ENCODE data around the gene ECM2. TPM values are rescaled to one million over a fixed set of nuclear protein-coding genes. Genes with fewer than 3 reads are reported as not detected.

ECM2 gene
- total RNA-seq, 1 donor from 2014 or later = not detected

DNA sequence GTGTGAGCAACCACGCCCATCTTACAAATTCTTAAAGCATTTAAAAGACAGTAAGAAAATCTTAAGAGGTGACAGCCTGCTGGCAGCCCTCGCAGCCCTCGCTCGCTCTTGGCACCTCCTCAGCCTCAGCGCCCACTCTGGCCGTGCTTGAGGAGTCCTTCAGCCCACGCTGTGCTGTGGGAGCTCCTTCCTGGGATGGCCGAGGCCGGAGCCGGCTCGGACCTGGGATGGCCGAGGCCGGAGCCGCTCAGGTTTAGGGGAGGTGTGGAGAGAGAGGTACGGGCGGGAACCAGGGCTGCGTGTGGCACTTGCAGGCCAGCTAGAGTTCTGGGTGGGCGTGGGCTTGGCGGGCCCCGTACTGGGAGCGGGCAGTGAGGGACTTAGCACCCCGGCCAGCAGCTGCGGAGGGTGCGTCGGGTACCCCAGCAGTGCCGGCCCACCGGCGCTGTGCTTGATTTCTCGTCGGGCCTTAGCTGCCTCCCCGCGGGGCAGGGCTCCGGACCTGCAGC, 9.3 kb upstream of the ECM2 start:
- Mint-ChIP-seq H3K9me3 (no peaks in the 10 kb centered on the region), H3K27me3 (no peaks in the 10 kb centered on the region), H3K36me3 (ENCODE audit: low read depth) (no peaks in the 10 kb centered on the region), H3K27ac (no peak overlapping the region), H3K4me3 (no peak overlapping the region), H3K4me1 (no peaks in the 10 kb centered on the region)
- intact Hi-C loops (cut with micrococcal nuclease) = no loop called here
- DNase-seq = no peak

DNA sequence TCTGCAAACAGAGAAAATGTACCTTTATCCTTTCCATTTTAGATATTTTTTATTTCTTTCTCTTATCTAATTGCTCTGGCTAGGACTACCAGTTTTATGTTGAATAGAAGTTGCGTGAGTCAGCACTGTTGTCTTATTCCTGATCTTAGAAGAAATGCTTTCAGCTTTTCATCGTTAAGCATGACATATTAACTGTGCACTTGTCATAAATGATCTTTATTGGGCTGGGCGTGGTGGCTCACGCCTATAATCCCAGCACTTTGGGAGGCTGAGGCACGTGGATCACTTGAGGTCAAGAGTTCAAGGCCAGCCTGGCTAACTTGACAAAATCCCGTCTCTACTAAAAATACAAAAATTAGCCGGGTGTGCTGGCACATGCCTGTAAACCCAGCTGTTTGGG, 8.2 kb upstream of the ECM2 start:
- H3K9me3 Mint-ChIP-seq = no peaks in the 10 kb centered on the region
- no peaks in the 10 kb centered on the region for H3K36me3 Mint-ChIP-seq (ENCODE audit: low read depth)
- DNase-seq = no peak
- no peak overlapping the region for H3K4me3 Mint-ChIP-seq
- intact Hi-C loops (cut with micrococcal nuclease) = no loop called here
- no peaks in the 10 kb centered on the region for H3K4me1 Mint-ChIP-seq
- no peaks in the 10 kb centered on the region for H3K27me3 Mint-ChIP-seq
- H3K27ac Mint-ChIP-seq = no peak overlapping the region

DNA sequence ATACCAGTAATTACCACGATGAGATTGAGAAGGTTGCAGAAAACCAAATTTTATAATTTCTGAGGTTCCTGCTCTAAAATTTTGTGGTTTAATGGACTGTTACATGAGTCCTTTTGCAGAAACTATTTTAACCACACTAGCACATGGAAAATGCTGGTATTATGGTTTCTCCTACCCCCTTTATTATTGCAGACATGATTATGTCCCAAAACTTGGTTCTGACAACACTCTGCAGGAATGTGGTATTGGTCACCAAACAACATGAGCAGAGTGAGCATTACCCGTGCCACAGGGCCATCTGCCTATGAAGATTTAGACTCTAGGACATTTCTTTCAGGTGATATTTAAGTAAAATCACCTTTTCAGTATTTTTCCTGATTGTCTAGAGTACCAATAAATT, 2.8 kb upstream of the ECM2 start:
- H3K4me3 Mint-ChIP-seq = no peak overlapping the region
- H3K36me3 Mint-ChIP-seq (ENCODE audit: low read depth) = no peaks in the 10 kb centered on the region
- no peak overlapping the region for H3K27ac Mint-ChIP-seq
- no peak for DNase-seq
- H3K27me3 Mint-ChIP-seq = no peaks in the 10 kb centered on the region
- H3K9me3 Mint-ChIP-seq = no peaks in the 10 kb centered on the region
- peaks cover 4% of the 10 kb centered on the region for H3K4me1 Mint-ChIP-seq
- intact Hi-C loops (cut with micrococcal nuclease) = no loop called here

DNA sequence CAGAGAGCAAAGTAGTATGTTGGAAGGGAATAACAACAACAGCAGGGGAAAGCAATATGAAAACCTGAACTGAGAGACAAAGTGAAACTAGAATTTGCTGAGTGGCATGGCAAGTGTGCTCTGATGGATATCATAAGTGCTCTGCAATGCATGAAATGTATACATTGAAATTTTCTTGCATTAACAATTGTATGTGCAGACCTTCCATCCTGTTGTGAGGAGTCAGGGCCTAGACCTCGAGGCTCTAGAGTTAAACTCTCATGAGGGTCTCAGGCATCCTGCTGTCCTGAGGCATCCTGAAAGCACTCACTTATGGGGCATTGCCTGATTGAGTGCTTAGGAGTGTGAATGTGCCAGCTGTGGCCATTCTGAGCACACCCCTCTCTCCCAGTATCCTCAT, 1.1 kb downstream of the ECM2 start:
- H3K36me3 Mint-ChIP-seq (ENCODE audit: low read depth) = no peaks in the 10 kb centered on the region
- intact Hi-C loops (cut with micrococcal nuclease) = no loop called here
- H3K27ac Mint-ChIP-seq = no peak overlapping the region
- no peak overlapping the region for H3K4me3 Mint-ChIP-seq
- DNase-seq = no peak
- H3K9me3 Mint-ChIP-seq = no peaks in the 10 kb centered on the region
- H3K4me1 Mint-ChIP-seq = peaks cover 4% of the 10 kb centered on the region
- H3K27me3 Mint-ChIP-seq = no peaks in the 10 kb centered on the region

DNA sequence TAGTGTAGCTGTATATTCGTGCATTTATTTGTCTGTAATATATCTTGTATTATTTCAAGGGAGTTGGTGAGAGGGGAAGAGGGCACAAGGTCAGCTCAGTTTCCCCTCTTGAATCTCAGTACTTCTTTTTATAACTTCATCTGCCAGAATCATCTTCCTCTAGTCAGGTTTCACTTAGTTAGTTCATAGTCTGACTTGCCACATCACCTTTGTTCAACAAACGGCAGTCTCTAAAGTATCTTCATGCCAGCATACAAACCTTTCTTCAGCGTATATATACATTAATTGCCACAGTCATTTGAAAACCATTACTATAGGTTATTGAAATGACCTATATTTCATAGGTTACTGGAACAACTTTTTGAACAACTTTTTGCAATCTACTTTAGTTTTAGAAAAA, 1.6 kb downstream of the ECM2 start:
- Mint-ChIP-seq H3K4me1 (peaks cover 4% of the 10 kb centered on the region), H3K36me3 (ENCODE audit: low read depth) (no peaks in the 10 kb centered on the region), H3K4me3 (no peak overlapping the region), H3K27ac (no peak overlapping the region), H3K9me3 (no peaks in the 10 kb centered on the region), H3K27me3 (no peaks in the 10 kb centered on the region)
- DNase-seq = no peak
- intact Hi-C loops (cut with micrococcal nuclease) = no loop called here

DNA sequence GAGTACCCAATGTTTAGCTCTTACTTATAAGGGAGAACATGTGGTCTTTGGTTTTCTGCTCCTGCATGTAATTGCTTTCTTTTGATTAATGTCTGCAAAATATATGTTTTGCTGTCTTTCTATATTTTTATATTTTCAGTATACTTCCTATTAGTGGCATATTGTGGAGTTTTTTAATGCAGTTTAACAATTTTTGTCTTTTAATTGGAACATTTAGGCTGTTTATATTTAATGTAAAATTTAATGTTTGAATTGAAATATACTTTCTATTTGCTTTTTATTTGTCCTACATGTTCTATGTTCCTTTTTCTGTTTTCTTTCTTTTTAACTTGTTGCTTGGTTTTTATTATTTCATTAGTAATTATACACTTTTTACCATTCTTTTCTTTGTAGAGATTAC, 4.9 kb downstream of the ECM2 start:
- peaks cover 6% of the 10 kb centered on the region for H3K4me1 Mint-ChIP-seq
- H3K36me3 Mint-ChIP-seq (ENCODE audit: low read depth) = peaks cover 2% of the 10 kb centered on the region
- DNase-seq = no peak
- intact Hi-C loops (cut with micrococcal nuclease) = no loop called here
- no peaks in the 10 kb centered on the region for H3K27me3 Mint-ChIP-seq
- H3K4me3 Mint-ChIP-seq = no peak overlapping the region
- H3K27ac Mint-ChIP-seq = no peak overlapping the region
- no peaks in the 10 kb centered on the region for H3K9me3 Mint-ChIP-seq

DNA sequence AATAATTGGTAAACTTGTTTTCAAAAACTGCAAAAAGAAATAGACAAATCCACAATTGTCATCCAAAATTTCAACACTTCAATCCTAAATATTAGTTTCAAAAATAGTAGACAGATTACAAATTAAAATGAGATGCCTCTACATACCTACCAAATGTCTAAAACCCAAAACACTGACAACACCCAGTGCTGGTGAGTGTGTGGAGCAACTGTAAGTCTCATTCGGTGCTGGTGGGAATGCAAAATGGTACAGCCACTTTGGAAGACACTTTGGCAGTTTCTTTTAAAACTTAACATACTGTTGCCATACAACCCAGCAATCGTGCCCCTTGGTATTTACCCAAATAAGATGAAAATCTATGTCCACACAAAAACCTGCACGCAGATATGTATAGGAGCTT, 6.7 kb downstream of the ECM2 start:
- intact Hi-C loops (cut with micrococcal nuclease) = no loop called here
- Mint-ChIP-seq H3K27me3 (no peaks in the 10 kb centered on the region), H3K4me1 (peaks cover 3% of the 10 kb centered on the region), H3K27ac (no peak overlapping the region), H3K4me3 (no peak overlapping the region), H3K36me3 (ENCODE audit: low read depth) (peaks cover 2% of the 10 kb centered on the region), H3K9me3 (no peaks in the 10 kb centered on the region)
- DNase-seq = no peak

DNA sequence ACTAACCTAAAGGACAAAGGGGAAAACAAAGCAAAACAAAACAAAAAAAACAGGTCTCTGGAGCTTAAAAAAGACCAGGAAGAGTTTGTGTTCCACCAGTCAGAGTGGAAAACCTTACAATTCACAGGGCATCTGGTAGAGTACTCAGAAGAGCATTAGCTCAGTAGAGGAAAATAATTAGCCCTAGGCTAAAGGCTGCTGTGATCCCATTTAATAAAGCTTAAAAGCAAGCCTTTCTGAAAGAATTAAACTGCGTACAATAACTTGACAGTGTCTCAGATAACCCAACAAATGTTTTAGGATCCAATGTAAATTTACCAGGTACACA, 7.3 kb downstream of the ECM2 start:
- H3K27ac Mint-ChIP-seq = no peak overlapping the region
- H3K9me3 Mint-ChIP-seq = no peaks in the 10 kb centered on the region
- intact Hi-C loops (cut with micrococcal nuclease) = no loop called here
- no peak overlapping the region for H3K4me3 Mint-ChIP-seq
- peaks cover 3% of the 10 kb centered on the region for H3K4me1 Mint-ChIP-seq
- H3K27me3 Mint-ChIP-seq = no peaks in the 10 kb centered on the region
- H3K36me3 Mint-ChIP-seq (ENCODE audit: low read depth) = peaks cover 2% of the 10 kb centered on the region
- DNase-seq = no peak

DNA sequence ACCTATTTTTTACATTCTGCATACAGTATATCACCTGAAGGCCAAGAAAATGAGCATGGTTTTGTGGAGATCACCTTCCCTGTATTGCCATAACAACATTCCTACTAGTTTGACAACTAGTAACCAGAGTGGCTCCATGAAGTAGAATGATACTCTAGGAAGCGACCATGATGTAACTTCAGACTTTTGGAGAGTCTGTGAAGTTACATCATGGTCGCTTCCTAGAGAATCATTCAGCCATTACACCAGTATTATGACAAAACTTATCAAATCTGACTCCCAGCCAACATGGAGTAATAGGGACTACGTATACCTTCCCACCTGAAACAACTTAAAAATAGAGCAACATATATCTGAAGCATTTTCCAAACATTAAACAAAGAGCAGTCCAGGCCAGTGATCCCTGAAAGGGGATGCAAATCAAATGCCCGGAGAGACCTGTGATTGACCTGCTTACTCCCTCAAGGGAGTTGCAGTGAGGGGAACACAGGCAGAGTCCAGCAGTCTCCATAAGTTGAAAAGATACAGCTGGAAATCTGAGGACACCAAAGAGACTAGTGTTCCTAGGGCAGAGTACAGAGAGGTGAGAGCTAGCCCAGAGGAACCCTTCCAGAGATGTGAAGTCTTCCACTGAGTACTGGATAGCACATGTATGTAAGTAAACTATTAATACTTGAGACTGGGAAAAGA, 7.8 kb downstream of the ECM2 start:
- DNase-seq = no peak

DNA sequence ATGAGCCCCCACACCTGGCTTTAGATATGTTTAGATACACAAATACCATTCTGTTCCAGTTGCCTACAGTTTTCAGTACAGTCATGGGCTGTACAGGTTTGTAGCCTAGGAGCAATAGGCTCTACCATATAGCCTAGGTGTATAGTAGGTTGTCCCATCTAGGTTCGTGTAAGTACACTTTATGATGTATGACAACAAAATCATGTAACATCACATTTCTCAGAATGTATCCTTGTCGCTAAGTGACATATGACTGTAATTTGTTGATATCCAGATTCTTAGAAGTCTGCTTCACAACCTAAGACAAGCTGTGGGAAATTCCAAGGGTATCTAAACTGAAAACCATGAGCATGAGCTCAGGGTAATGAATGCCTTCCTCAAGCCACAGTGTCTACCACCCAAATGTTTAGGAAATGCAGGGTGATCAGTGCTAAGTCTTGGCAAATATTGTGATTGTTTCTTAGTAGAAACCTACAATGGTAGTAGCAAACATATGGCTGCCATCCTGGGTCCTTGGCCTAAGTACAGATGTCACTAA, 8.4 kb downstream of the ECM2 start:
- Mint-ChIP-seq H3K27ac (no peak overlapping the region), H3K4me1 (peaks cover 3% of the 10 kb centered on the region), H3K36me3 (ENCODE audit: low read depth) (peaks cover 2% of the 10 kb centered on the region), H3K4me3 (no peak overlapping the region), H3K27me3 (no peaks in the 10 kb centered on the region), H3K9me3 (no peaks in the 10 kb centered on the region)
- intact Hi-C loops (cut with micrococcal nuclease) = no loop called here
- DNase-seq = no peak

More for the DNA sequence above, 7.8 kb downstream of the ECM2 start:
- Mint-ChIP-seq H3K9me3 (no peaks in the 10 kb centered on the region), H3K36me3 (ENCODE audit: low read depth) (peaks cover 2% of the 10 kb centered on the region), H3K4me3 (no peak overlapping the region), H3K4me1 (peaks cover 3% of the 10 kb centered on the region), H3K27ac (peak overlapping the region; percentile 25), H3K27me3 (no peaks in the 10 kb centered on the region)
- intact Hi-C loops (cut with micrococcal nuclease) = no loop called here

DNA sequence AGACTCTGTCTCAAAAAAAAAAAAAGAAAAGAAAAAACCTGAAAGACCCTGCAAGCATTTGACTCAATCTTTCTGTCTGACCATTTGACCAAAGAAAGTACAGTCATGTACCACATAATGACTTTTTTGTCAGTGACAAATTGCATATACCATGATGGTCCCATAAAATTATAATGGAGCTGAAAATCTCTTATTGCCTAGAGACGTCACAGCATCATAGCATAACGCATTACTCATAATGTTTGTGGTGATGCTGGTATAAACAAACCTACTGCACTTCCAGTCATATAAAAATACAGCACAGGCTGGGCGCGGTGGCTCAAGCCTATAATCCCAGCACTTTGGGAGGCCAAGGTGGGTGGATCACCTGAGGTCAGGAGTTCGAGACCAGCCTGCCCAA, 10.5 kb downstream of the ECM2 start:
- Mint-ChIP-seq H3K4me1 (peaks cover 3% of the 10 kb centered on the region), H3K27ac (no peak overlapping the region), H3K36me3 (ENCODE audit: low read depth) (peaks cover 2% of the 10 kb centered on the region), H3K27me3 (no peaks in the 10 kb centered on the region), H3K9me3 (no peaks in the 10 kb centered on the region), H3K4me3 (no peak overlapping the region)
- DNase-seq = no peak
- intact Hi-C loops (cut with micrococcal nuclease) = no loop called here

DNA sequence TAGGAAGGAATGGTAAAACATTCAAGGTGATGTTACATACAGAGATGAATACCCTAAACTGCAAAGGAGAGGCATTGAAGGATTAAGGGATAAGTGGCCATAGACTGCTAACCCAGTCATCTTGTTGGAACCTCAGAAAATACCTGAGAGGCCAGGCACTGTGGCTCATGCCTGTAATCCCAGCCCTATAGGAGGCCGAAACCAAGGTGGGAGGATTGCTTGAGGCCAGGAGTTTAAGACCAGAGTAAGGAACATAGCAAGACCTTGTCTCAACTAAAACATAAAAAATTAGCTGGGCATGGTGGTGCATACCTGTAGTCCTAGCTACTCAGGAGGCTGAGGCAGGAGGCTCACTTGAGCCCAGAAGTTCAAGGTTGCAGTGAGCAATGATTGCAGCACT, 10.9 kb downstream of the ECM2 start:
- intact Hi-C loops (cut with micrococcal nuclease) = no loop called here
- Mint-ChIP-seq H3K27ac (no peak overlapping the region), H3K4me1 (peaks cover 3% of the 10 kb centered on the region), H3K4me3 (no peak overlapping the region), H3K9me3 (no peaks in the 10 kb centered on the region), H3K36me3 (ENCODE audit: low read depth) (peaks cover 2% of the 10 kb centered on the region), H3K27me3 (no peaks in the 10 kb centered on the region)
- DNase-seq = no peak

DNA sequence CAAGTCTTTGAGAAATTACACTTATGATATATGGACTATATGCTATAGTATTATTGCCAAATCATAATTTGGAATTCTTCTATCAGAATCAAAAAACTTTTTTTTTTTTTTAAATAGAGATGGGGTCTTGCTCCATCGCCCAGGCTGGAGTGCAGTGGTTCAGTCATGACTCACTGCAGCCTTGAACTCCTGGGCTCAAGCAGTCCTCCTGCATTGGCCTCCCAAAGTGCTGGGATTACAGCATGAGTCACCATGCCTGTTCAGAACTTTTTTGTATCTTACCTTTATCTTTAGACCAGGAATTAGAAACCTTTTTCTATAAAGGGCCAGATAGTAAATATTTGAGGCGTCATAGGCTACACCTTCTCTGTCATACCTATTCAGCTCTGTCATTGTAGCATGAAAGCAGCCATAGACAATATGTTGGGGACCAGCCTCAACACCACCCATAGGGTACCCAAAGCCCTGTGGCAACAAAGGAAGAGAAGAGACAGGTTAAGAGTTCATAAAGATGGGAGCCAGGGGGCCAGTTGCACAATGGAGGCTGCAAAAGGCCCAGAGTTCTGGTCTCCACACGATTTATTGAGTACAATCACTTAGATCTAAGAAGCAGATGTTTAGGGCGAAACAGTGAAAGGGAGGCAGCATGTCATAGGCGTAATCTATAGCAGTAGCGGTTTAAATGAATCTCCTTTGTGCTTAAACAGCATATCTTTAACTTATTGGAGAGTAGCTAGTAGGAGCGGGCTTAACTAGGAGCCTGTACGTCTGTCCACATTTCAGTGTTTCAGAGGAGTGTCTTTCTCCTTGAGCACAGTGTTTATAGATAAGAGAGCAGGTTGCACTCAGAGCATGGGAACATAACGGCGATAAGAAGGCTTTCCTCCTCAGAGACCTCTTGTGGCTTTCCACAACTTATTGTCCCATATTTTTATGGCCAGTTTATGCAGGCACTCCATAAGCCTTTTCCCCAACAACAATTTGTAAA, 12.5 kb downstream of the ECM2 start:
- intact Hi-C loops (cut with micrococcal nuclease) = no loop called here
- Mint-ChIP-seq H3K36me3 (ENCODE audit: low read depth) (peaks cover 2% of the 10 kb centered on the region), H3K4me1 (peaks cover 3% of the 10 kb centered on the region), H3K27me3 (no peaks in the 10 kb centered on the region), H3K27ac (no peak overlapping the region), H3K9me3 (no peaks in the 10 kb centered on the region), H3K4me3 (no peak overlapping the region)
- no peak for DNase-seq

DNA sequence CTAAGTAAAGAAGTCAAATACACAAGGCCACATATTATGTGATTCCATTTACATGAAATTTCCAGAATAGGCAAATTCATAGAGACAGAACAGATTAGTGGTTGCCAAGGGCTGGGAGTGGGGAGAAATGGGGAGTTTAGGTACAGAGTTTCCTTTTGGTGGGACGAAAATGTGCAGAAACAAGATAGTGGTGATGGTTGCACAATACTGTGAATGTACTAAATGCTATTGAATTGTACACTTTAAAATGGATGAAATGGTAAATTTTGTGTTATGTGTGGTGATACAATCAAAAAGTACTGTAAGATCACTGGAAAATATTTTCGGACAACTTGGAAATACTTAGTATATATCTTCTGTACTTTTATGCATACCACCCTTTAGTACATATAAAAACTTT, 15.0 kb downstream of the ECM2 start:
- Mint-ChIP-seq H3K36me3 (ENCODE audit: low read depth) (no peaks in the 10 kb centered on the region), H3K27ac (no peak overlapping the region), H3K4me1 (no peaks in the 10 kb centered on the region), H3K27me3 (no peaks in the 10 kb centered on the region), H3K9me3 (no peaks in the 10 kb centered on the region), H3K4me3 (no peak overlapping the region)
- DNase-seq = no peak
- intact Hi-C loops (cut with micrococcal nuclease) = no loop called here

Measured in activated CD4-positive, alpha-beta T cell treated with anti-CD3 and anti-CD28 coated beads, Interleukin-2, amount 10 ng/mL, durations not matched to agents 24 days and 14 days (primary cell).